ENCODE measurements around the gene ZBP1.

Gene ZBP1

DNA sequence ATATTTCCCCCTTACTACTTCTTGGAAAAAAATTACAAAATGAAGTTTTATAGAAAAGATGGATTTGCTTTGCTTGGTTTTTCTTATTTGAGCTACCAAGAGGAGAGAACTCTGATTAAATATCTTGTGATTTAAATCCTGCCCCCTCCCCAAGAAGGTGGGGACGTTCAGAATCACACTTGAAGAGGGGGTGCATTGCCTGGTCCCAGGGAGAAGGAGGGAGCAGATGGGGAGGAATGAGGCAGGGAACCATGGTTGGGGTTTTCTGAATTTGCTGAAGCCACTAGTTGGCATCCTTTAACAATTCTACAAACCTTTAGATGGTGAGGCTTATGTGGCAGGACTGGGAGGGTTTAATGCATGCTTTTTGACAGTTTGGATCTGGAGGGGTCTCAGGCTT is 53.8 kb downstream of the ZBP1 start:
- TF ChIP-seq, protein P1, sequence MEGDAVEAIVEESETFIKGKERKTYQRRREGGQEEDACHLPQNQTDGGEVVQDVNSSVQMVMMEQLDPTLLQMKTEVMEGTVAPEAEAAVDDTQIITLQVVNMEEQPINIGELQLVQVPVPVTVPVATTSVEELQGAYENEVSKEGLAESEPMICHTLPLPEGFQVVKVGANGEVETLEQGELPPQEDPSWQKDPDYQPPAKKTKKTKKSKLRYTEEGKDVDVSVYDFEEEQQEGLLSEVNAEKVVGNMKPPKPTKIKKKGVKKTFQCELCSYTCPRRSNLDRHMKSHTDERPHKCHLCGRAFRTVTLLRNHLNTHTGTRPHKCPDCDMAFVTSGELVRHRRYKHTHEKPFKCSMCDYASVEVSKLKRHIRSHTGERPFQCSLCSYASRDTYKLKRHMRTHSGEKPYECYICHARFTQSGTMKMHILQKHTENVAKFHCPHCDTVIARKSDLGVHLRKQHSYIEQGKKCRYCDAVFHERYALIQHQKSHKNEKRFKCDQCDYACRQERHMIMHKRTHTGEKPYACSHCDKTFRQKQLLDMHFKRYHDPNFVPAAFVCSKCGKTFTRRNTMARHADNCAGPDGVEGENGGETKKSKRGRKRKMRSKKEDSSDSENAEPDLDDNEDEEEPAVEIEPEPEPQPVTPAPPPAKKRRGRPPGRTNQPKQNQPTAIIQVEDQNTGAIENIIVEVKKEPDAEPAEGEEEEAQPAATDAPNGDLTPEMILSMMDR (IDR thresholded peaks at IDR 0.05; ENCODE audit: low read depth, low read length), result no peak
- DNase-seq, result no peak
- Histone ChIP-seq H3K4me3 (ENCODE audit: low read depth, low read length) (no peak overlapping the region), H3K36me3 (no peaks in the 10 kb centered on the region), H3K27me3 (ENCODE audit: insufficient read depth, low read depth, severe bottlenecking) (no peaks in the 10 kb centered on the region), H3K9me3 (ENCODE audit: severe bottlenecking) (no peaks in the 10 kb centered on the region), H3K27ac (no peak overlapping the region)

DNA sequence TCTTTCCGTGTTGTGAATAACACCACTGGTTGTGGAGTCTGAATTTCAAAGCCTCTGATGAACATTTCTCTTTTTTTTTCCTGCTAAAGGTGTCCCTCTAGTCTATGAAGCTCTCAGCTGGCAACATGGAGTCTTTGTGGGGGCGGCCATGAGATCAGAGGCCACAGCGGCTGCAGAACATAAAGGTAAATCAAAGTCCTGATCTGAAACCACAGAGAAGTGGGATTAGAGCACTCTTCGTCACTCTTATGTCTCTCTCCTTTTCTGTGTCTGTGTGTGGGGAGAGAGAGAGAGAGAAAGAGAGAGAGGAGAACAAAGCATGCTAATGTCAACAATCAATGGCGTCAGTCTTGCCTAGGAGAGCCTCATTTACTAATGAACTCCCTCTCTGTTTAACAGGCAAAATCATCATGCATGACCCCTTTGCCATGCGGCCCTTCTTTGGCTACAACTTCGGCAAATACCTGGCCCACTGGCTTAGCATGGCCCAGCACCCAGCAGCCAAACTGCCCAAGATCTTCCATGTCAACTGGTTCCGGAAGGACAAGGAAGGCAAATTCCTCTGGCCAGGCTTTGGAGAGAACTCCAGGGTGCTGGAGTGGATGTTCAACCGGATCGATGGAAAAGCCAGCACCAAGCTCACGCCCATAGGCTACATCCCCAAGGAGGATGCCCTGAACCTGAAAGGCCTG is 55.1 kb downstream of the ZBP1 start:
- Histone ChIP-seq H3K36me3 (no peaks in the 10 kb centered on the region), H3K27ac (no peak overlapping the region), H3K27me3 (ENCODE audit: insufficient read depth, low read depth, severe bottlenecking) (no peaks in the 10 kb centered on the region), H3K4me3 (ENCODE audit: low read depth, low read length) (no peak overlapping the region), H3K9me3 (ENCODE audit: severe bottlenecking) (no peaks in the 10 kb centered on the region)
- TF ChIP-seq, protein P1 (IDR thresholded peaks at IDR 0.05; ENCODE audit: low read depth, low read length), result no peak
- no peak for DNase-seq

DNA sequence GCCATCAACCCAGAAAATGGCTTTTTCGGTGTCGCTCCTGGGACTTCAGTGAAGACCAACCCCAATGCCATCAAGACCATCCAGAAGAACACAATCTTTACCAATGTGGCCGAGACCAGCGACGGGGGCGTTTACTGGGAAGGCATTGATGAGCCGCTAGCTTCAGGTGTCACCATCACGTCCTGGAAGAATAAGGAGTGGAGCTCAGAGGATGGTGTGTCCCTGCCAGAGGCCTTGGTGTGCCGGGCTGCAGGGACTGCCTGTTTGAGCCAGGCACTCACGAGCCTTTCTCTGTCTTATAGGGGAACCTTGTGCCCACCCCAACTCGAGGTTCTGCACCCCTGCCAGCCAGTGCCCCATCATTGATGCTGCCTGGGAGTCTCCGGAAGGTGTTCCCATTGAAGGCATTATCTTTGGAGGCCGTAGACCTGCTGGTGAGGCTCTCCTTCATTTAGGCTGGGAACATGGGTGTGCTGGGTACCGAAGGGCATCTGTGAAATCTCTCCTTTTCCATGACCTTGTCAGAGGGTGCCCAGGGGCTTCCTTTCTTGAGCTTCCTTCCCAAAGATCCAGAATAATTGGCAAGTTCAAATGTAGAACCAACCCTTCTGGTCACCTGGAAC is 55.9 kb downstream of the ZBP1 start:
- Histone ChIP-seq H3K27me3 (ENCODE audit: insufficient read depth, low read depth, severe bottlenecking) (no peaks in the 10 kb centered on the region), H3K9me3 (ENCODE audit: severe bottlenecking) (no peaks in the 10 kb centered on the region), H3K27ac (no peak overlapping the region), H3K4me3 (ENCODE audit: low read depth, low read length) (no peak overlapping the region), H3K36me3 (no peaks in the 10 kb centered on the region)
- TF ChIP-seq, protein P1 (IDR thresholded peaks at IDR 0.05; ENCODE audit: low read depth, low read length), result no peak
- DNase-seq, result no peak

DNA sequence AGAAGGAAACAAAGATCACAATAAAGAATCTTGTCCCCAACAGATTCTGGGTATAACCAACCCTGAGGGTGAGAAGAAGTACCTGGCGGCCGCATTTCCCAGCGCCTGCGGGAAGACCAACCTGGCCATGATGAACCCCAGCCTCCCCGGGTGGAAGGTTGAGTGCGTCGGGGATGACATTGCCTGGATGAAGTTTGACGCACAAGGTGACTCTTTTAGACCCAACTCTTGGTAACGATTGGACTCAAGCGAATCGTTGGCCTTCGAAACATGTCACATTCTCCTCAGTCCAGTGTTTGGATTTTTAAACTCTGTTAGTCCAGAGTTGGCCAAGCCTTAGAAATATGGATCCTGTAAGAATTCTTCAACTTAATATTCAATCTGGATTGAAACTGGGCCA is 56.7 kb downstream of the ZBP1 start:
- Histone ChIP-seq H3K27me3 (ENCODE audit: insufficient read depth, low read depth, severe bottlenecking) (no peaks in the 10 kb centered on the region), H3K36me3 (no peaks in the 10 kb centered on the region), H3K4me3 (ENCODE audit: low read depth, low read length) (no peak overlapping the region), H3K27ac (no peak overlapping the region), H3K9me3 (ENCODE audit: severe bottlenecking) (no peaks in the 10 kb centered on the region)
- no peak for DNase-seq
- TF ChIP-seq, protein P1 (IDR thresholded peaks at IDR 0.05; ENCODE audit: low read depth, low read length), result no peak

GRCh38 chr20:57562541-57563465 is 57.4 kb downstream of the ZBP1 start:
- no peaks in the 10 kb centered on the region for H3K27me3 ChIP-seq (ENCODE audit: insufficient read depth, low read depth, severe bottlenecking)
- DNase-seq, result no peak
- TF ChIP-seq, protein P1 (IDR thresholded peaks at IDR 0.05; ENCODE audit: low read depth, low read length), result no peak

More at GRCh38 chr20:57562541-57563465, 57.4 kb downstream of the ZBP1 start:
- Histone ChIP-seq H3K36me3 (no peaks in the 10 kb centered on the region), H3K27ac (no peak overlapping the region), H3K4me3 (ENCODE audit: low read depth, low read length) (no peak overlapping the region), H3K9me3 (ENCODE audit: severe bottlenecking) (no peaks in the 10 kb centered on the region)
